ENCODE results near the gene PHYHIPL. TPM values are rescaled to one million over a fixed set of nuclear protein-coding genes. Genes with fewer than 3 reads are reported as not detected.

PHYHIPL gene
- total RNA-seq, 2 experiments from 2014 or later = not detected

GRCh38 chr10:59227136-59227673 lies 50.8 kb downstream of the PHYHIPL start:
- no peak overlapping the region for H3K4me2 ChIP-seq (ENCODE audit: low read length)
- no peak for DNase-seq (ENCODE audit: low spot score)
- H3K36me3 ChIP-seq (ENCODE audit: insufficient read depth, low read length) = no peaks in the 10 kb centered on the region
- CTCF ChIA-PET (ENCODE audit: unreplicated experiment) = no interaction called here
- no peaks in the 10 kb centered on the region for H3K79me2 ChIP-seq (ENCODE audit: insufficient read depth, low read depth, low read length)
- no peak overlapping the region for H3K4me3 ChIP-seq (ENCODE audit: low read depth, low read length, poor library complexity, severe bottlenecking)
- intact Hi-C loops (cut with micrococcal nuclease; ENCODE audit: unreplicated experiment) = no loop called here
- TF ChIP-seq EZH2phosphoT487 (IDR thresholded peaks at IDR 0.05; ENCODE audit: borderline replicate concordance, low read depth, low read length) (no peak), CTCF (conservative IDR thresholded peaks at IDR 0.05; ENCODE audit: low read length) (no peak)
- POLR2A ChIA-PET = no interaction called here
- no peaks in the 10 kb centered on the region for H3K9me2 ChIP-seq (ENCODE audit: insufficient read depth, low read length)
- H3K4me1 ChIP-seq (ENCODE audit: insufficient read depth, low read length, poor library complexity, severe bottlenecking) = no peaks in the 10 kb centered on the region
- H4K20me1 ChIP-seq (ENCODE audit: insufficient read depth, low read length) = no peaks in the 10 kb centered on the region
- no peak overlapping the region for H3K27ac ChIP-seq (ENCODE audit: low read depth, low read length, poor library complexity, severe bottlenecking)
- H3K9me3 ChIP-seq (ENCODE audit: low read length) = no peaks in the 10 kb centered on the region
- no peak overlapping the region for H2AFZ ChIP-seq (ENCODE audit: low read length)
- no TSS peak for BruUV-seq (replicated peaks)

- H3K4me2 ChIP-seq (ENCODE audit: low read length) = no peak overlapping the region
- intact Hi-C loops (cut with micrococcal nuclease; ENCODE audit: unreplicated experiment) = no loop called here
- H3K79me2 ChIP-seq (ENCODE audit: insufficient read depth, low read depth, low read length) = no peaks in the 10 kb centered on the region
- no peaks in the 10 kb centered on the region for H4K20me1 ChIP-seq (ENCODE audit: insufficient read depth, low read length)
- TF ChIP-seq CTCF (conservative IDR thresholded peaks at IDR 0.05; ENCODE audit: low read length) = no peak
- TF ChIP-seq EZH2phosphoT487 (IDR thresholded peaks at IDR 0.05; ENCODE audit: borderline replicate concordance, low read depth, low read length) = no peak
- no peaks in the 10 kb centered on the region for H3K4me1 ChIP-seq (ENCODE audit: insufficient read depth, low read length, poor library complexity, severe bottlenecking)
- no peak overlapping the region for H2AFZ ChIP-seq (ENCODE audit: low read length)
- ChIA-PET POLR2A (interaction anchor here (1.0 kb wide), 1 partner anchor 101 kb away, joined by 3 read pairs; no protein-coding TSS in a partner anchor), CTCF (ENCODE audit: unreplicated experiment) (no interaction called here)
- no peaks in the 10 kb centered on the region for H3K9me3 ChIP-seq (ENCODE audit: low read length)
- H3K4me3 ChIP-seq (ENCODE audit: low read depth, low read length, poor library complexity, severe bottlenecking) = no peak overlapping the region
- no peak for DNase-seq (ENCODE audit: low spot score)
- no peak overlapping the region for H3K27ac ChIP-seq (ENCODE audit: low read depth, low read length, poor library complexity, severe bottlenecking)
- no TSS peak for BruUV-seq (replicated peaks)
- H3K9me2 ChIP-seq (ENCODE audit: insufficient read depth, low read length) = no peaks in the 10 kb centered on the region
- no peaks in the 10 kb centered on the region for H3K36me3 ChIP-seq (ENCODE audit: insufficient read depth, low read length)
Observed at GRCh38 chr10:59229441-59229840, 53.0 kb downstream of the PHYHIPL start.

GRCh38 chr10:59234194-59234593 lies 57.8 kb downstream of the PHYHIPL start:
- Histone ChIP-seq H3K4me1 (ENCODE audit: insufficient read depth, low read length, poor library complexity, severe bottlenecking) (no peaks in the 10 kb centered on the region), H3K4me2 (ENCODE audit: low read length) (no peak overlapping the region), H3K79me2 (ENCODE audit: insufficient read depth, low read depth, low read length) (no peaks in the 10 kb centered on the region), H3K4me3 (ENCODE audit: low read depth, low read length, poor library complexity, severe bottlenecking) (no peak overlapping the region), H4K20me1 (ENCODE audit: insufficient read depth, low read length) (no peaks in the 10 kb centered on the region), H3K9me2 (ENCODE audit: insufficient read depth, low read length) (no peaks in the 10 kb centered on the region), H3K9me3 (ENCODE audit: low read length) (no peaks in the 10 kb centered on the region), H2AFZ (ENCODE audit: low read length) (no peak overlapping the region), H3K36me3 (ENCODE audit: insufficient read depth, low read length) (no peaks in the 10 kb centered on the region), H3K27ac (ENCODE audit: low read depth, low read length, poor library complexity, severe bottlenecking) (no peak overlapping the region)
- TF ChIP-seq EZH2phosphoT487 (IDR thresholded peaks at IDR 0.05; ENCODE audit: borderline replicate concordance, low read depth, low read length) = no peak
- TF ChIP-seq CTCF (conservative IDR thresholded peaks at IDR 0.05; ENCODE audit: low read length) = no peak
- ChIA-PET CTCF (ENCODE audit: unreplicated experiment) (no interaction called here), POLR2A (no interaction called here)
- BruUV-seq (replicated peaks) = no TSS peak
- no peak for DNase-seq (ENCODE audit: low spot score)
- intact Hi-C loops (cut with micrococcal nuclease; ENCODE audit: unreplicated experiment) = no loop called here

All from OCI-LY7 (cell line).